Measurements from ENCODE around the gene AMBP.

DNA sequence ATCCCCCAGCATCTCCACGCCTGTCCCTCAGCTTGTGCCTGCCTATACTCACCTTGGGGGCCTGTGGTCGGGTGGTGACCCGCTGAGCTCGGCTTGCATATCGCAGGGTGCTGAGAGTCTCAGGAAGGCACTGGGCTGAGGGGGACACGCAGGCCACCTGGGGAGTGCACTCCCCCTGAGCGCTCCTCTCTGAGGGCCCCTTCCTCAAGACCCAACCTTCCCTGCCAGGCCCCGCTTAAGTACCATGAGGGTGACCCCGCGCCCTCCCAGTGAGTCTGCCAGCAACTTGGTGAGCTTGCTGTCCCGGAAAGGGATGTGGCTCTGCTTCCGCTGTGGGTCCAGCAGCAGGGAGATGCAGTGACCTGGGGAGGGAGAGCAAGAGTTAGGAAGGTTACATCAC, 16.9 kb upstream of the AMBP start:
- TF ChIP-seq, protein P1, sequence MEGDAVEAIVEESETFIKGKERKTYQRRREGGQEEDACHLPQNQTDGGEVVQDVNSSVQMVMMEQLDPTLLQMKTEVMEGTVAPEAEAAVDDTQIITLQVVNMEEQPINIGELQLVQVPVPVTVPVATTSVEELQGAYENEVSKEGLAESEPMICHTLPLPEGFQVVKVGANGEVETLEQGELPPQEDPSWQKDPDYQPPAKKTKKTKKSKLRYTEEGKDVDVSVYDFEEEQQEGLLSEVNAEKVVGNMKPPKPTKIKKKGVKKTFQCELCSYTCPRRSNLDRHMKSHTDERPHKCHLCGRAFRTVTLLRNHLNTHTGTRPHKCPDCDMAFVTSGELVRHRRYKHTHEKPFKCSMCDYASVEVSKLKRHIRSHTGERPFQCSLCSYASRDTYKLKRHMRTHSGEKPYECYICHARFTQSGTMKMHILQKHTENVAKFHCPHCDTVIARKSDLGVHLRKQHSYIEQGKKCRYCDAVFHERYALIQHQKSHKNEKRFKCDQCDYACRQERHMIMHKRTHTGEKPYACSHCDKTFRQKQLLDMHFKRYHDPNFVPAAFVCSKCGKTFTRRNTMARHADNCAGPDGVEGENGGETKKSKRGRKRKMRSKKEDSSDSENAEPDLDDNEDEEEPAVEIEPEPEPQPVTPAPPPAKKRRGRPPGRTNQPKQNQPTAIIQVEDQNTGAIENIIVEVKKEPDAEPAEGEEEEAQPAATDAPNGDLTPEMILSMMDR (IDR thresholded peaks at IDR 0.05), result no peak
- no peak for TF ChIP-seq ZFX (IDR thresholded peaks at IDR 0.05; ENCODE audit: borderline replicate concordance)

Data from 22Rv1 (cell line).